RKO (cell line): Measurements from ENCODE around the gene ATRNL1.

ENCODE experiments used
- DNase-seq: peaks from one replicate; pipeline ENCODE4 v3.0.0-alpha.2; 2016; ENCODE audit warnings: low spot score

ATRNL1 gene

GRCh38 chr10:115909037-115909436 lies 815.9 kb downstream of the ATRNL1 start:
- DNase-seq: no peak

- no peak for DNase-seq
Measured at GRCh38 chr10:115909962-115910731, 817.0 kb downstream of the ATRNL1 start.

- DNase-seq: no peak
Measured at GRCh38 chr10:115914475-115914874, 821.3 kb downstream of the ATRNL1 start.

GRCh38 chr10:115915429-115915828 lies 822.3 kb downstream of the ATRNL1 start:
- DNase-seq: no peak

- no peak for DNase-seq
Measured at GRCh38 chr10:115918812-115919211, 825.6 kb downstream of the ATRNL1 start.

- DNase-seq: peak; percentile 41
Measured at GRCh38 chr10:115921795-115922194, 828.6 kb downstream of the ATRNL1 start.

GRCh38 chr10:115931309-115931708 lies 838.1 kb downstream of the ATRNL1 start:
- no peak for DNase-seq

GRCh38 chr10:115932099-115932498 lies 838.9 kb downstream of the ATRNL1 start:
- DNase-seq: no peak

GRCh38 chr10:115933098-115933497 lies 839.9 kb downstream of the ATRNL1 start:
- DNase-seq: no peak

GRCh38 chr10:115935731-115936130 lies 842.6 kb downstream of the ATRNL1 start:
- DNase-seq: no peak

GRCh38 chr10:115936926-115937767 lies 844.0 kb downstream of the ATRNL1 start:
- peak; percentile 3 for DNase-seq

GRCh38 chr10:115937768-115938056 lies 844.5 kb downstream of the ATRNL1 start:
- no peak for DNase-seq

- no peak for DNase-seq
Measured at GRCh38 chr10:115939101-115939854, 846.1 kb downstream of the ATRNL1 start.

GRCh38 chr10:115941361-115941771 lies 848.2 kb downstream of the ATRNL1 start:
- no peak for DNase-seq

GRCh38 chr10:115942101-115942500 lies 848.9 kb downstream of the ATRNL1 start:
- no peak for DNase-seq

- DNase-seq: no peak
Measured at GRCh38 chr10:115944538-115944937, 851.4 kb downstream of the ATRNL1 start.

GRCh38 chr10:115945701-115946445 lies 852.7 kb downstream of the ATRNL1 start:
- DNase-seq: no peak

- no peak for DNase-seq
Measured at GRCh38 chr10:115947104-115947503, 853.9 kb downstream of the ATRNL1 start.

- peak; percentile 9 for DNase-seq
Measured at GRCh38 chr10:115948465-115948864, 855.3 kb downstream of the ATRNL1 start.

GRCh38 chr10:115949282-115949844 lies 856.2 kb downstream of the ATRNL1 start:
- no peak for DNase-seq

GRCh38 chr10:115950320-115950719 lies 857.2 kb downstream of the ATRNL1 start:
- no peak for DNase-seq

GRCh38 chr10:115951242-115951641 lies 858.1 kb downstream of the ATRNL1 start:
- no peak for DNase-seq
